GM19463 (cell line): Measurements from ENCODE around the gene POTEB3.
"Not testable (repeated sequence)": the region's sequence is repeated elsewhere in the genome, so short reads cannot be mapped to it uniquely, and the experiment has no call there.

Experiments
- ATAC-seq: cut with Tn5 transposase; IDR thresholded peaks from one replicate; pipeline ENCODE4 v1.9.1; 2021; ENCODE audit warnings: mild to moderate bottlenecking, moderate library complexity; ENCODE audit not compliant: unreplicated experiment

Gene POTEB3

DNA sequence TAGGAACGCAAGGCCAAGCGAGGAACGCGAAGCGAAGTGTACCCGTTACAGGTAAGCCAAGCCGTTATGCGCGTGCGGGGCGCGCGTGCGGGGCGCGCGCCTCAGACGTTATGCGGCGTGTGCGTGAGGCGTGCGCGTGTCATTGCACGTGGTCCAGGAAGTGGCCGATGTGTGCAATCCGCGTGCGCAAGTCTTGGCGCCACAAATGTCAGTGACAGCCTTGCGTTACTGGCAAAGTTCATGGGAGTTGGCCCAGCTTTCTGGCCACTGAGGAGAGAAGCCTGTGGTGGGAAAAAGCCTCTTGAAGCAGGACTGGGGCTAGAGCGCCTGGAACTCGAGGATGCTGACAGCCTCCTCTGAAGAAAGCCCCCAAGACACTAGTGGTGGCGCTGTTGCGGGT lies at the start of gene POTEB3:
POTEB3 (minus strand) TSS at position 101 of the 400 bp plus-strand sequence. CDS start 488 bp downstream, outside the sequence.
- ATAC-seq, result not testable (repeated sequence)

GRCh38 chr15:21453683-21454082 lies 13.4 kb upstream of the POTEB3 start:
- ATAC-seq, result not testable (repeated sequence)

DNA sequence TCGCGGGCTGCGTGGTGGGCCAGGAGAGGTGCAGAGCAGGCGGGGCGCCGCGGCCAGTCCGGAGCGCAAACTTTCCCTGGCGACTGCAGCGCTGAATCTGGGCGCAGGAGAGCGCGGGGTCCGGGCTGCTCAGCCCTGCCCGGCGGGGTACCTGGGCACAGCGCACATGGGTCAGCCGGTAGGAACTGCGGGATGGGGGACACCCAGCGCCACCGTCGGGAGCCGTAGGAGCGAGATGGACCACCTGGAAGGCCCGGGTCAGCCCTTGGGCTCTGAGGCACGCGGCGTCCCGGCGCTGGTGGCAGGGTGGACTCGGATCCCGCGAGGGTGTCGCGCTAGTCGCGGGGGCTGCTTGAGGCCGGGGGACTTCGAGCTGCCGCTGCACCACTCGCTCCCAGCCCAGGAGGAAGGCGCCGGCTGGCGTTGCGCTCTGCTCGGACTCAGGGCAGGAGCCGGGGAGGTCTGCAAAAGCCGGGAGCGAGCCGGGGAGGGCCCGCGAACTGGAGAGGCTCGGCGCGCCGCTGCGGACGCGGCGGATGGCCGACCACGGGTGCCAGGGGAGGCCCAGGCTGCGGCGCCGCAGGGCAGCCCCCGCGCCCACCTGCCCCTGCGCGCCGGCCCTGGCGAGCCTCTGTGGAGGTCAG lies 11.7 kb upstream of the POTEB3 start:
- ATAC-seq, result not testable (repeated sequence)

DNA sequence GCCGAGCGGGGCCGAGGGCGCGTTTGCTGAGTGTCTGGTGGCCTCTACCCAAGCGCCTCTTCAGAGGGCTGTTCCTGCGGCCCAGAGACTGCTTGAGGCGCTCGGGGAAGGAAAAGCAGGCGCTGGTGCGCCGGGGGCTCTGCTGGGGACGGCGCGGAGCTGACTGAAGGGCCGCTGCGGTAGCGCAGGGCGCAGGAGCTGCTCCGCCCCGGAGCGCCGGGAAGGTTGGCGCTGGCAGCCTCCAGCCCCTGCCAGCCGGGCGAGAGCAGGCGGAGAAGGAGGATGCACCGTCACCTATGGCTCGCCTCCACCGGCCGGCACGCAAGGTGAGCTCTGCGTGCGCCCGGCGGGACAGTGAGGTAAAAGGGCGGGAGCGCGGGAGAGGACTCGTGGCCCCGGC lies 11.2 kb upstream of the POTEB3 start:
- not testable (repeated sequence) for ATAC-seq

GRCh38 chr15:21407366-21407765 lies 32.9 kb downstream of the POTEB3 start:
- not testable (repeated sequence) for ATAC-seq

GRCh38 chr15:21401531-21401930 lies 38.8 kb downstream of the POTEB3 start:
- not testable (repeated sequence) for ATAC-seq

GRCh38 chr15:21399111-21399510 lies 41.2 kb downstream of the POTEB3 start:
- ATAC-seq, result not testable (repeated sequence)

- ATAC-seq, result not testable (repeated sequence)
Observed at GRCh38 chr15:21398511-21398910, 41.8 kb downstream of the POTEB3 start.

DNA sequence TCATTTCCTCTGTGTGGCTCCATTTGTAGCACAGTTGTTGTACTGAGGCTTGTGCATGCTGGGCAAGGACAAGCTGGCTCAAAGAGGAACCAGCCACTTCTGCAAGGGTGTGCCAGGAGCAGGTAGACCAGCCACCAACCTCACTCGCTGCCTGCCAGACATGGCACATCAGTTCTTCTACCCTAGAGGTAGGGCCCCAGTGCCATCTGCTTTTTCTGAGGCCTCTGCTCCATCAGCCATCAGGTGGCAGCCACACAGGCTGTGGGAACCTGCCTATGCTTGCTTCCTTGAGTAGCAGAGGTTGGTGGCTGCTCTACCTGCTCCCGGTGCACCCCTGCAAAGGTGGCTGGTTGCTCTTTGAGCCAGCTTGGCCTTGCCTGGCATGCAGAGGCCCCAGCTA lies 42.6 kb downstream of the POTEB3 start:
- ATAC-seq, result not testable (repeated sequence)

DNA sequence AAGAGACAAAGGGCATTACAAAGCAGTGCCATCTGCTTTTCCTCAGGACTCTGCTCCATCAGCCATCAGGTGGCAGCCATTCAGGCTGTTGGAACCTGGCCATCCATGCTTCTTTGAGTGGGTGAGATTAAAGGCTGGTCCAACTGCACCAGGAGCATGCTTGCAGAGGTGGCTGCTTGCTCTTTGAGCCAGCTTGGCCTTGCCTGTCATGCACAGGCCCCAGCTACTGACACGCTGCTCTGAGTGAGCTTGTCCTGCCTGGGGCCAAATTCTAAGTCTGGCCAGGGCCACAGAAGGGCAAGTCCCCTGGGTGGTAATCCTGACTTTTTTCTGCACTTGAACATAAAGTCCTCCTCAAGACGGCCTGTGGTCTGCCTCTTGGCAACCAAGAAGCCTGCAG lies 43.1 kb downstream of the POTEB3 start:
- not testable (repeated sequence) for ATAC-seq

DNA sequence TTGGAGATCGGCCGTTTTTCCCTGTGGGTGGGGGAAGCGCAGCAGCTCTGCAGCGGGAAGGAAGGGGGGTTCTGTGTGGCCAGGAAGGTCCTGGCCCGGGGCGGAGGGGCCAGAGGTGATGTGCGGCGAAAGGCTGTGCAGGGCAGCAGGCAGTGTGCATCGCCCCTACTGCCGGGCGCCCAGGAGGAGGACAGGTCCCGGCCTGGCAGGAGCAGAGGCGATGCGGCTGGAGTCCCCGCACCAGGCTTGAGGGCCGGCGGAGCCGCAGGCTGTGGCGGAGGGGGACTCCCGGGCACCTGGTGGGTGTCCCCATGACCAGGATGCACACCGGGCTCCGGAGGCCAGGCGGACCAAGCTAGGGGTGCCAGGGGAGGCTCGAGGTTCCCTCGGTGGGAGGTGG lies 54.3 kb downstream of the POTEB3 start:
- not testable (repeated sequence) for ATAC-seq

GRCh38 chr15:21383866-21384485 lies 56.3 kb downstream of the POTEB3 start:
- not testable (repeated sequence) for ATAC-seq

DNA sequence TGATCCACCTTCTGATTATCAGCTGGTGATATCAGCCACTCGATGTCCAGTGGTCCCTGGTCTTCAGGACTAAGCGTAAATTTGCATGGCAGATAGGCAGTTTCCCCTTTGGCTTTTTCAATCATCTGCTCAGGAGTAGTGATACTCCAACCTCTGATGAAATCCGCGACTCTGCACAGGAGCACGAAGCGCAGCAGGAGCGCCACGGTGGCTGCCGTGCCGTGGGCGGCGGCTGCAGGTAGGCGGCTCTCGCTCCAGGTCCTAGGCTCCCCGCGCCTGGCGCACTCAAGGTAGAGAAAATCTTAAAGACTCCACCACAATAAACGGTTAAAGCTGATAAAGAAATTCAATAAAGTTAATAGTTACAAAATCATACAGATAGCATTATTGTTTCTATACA lies 66.6 kb downstream of the POTEB3 start:
- ATAC-seq, result not testable (repeated sequence)

- not testable (repeated sequence) for ATAC-seq
Observed at GRCh38 chr15:21369177-21369576, 71.1 kb downstream of the POTEB3 start.

GRCh38 chr15:21368625-21369024 lies 71.7 kb downstream of the POTEB3 start:
- ATAC-seq, result not testable (repeated sequence)
